ENCODE results near the gene GNAO1.

GNAO1 gene

GRCh38 chr16:56268799-56269198 is 77.5 kb downstream of the GNAO1 start:
- ATAC-seq = no peak

GRCh38 chr16:56269281-56269680 is 78.0 kb downstream of the GNAO1 start:
- ATAC-seq = no peak
- no peak for TF ChIP-seq ZNF565 (CRISPR knock-in tag; conservative IDR thresholded peaks at IDR 0.05; ENCODE audit: low read depth)
- no peak for TF ChIP-seq CSRNP3 (CRISPR knock-in tag; IDR thresholded peaks at IDR 0.05)
- TF ChIP-seq ARNTL (CRISPR knock-in tag; IDR thresholded peaks at IDR 0.05; ENCODE audit: borderline replicate concordance, low read depth) = no peak
- TF ChIP-seq RARB (CRISPR knock-in tag; IDR thresholded peaks at IDR 0.05) = no peak
- TF ChIP-seq TSHZ2 (CRISPR knock-in tag; IDR thresholded peaks at IDR 0.05) = no peak
- TF ChIP-seq GLIS3 (CRISPR knock-in tag; IDR thresholded peaks at IDR 0.05) = no peak
- no peak for TF ChIP-seq ESRRG (CRISPR knock-in tag; IDR thresholded peaks at IDR 0.05)
- TF ChIP-seq SNAI2 (CRISPR knock-in tag; IDR thresholded peaks at IDR 0.05) = no peak
- TF ChIP-seq CSDC2 (CRISPR knock-in tag; IDR thresholded peaks at IDR 0.05) = no peak
- TF ChIP-seq OSR1 (CRISPR knock-in tag; IDR thresholded peaks at IDR 0.05) = no peak
- no peak for TF ChIP-seq PATZ1 (CRISPR knock-in tag; IDR thresholded peaks at IDR 0.05; ENCODE audit: borderline replicate concordance)

More at GRCh38 chr16:56268799-56269198, 77.5 kb downstream of the GNAO1 start:
- TF ChIP-seq TOX (CRISPR knock-in tag; IDR thresholded peaks at IDR 0.05; ENCODE audit: borderline replicate concordance) (no peak), BACH2 (CRISPR knock-in tag; IDR thresholded peaks at IDR 0.05; ENCODE audit: borderline replicate concordance) (no peak), ZFP3 (CRISPR knock-in tag; IDR thresholded peaks at IDR 0.05) (no peak), TSHZ2 (CRISPR knock-in tag; IDR thresholded peaks at IDR 0.05) (no peak), SNAI2 (CRISPR knock-in tag; IDR thresholded peaks at IDR 0.05) (no peak), GLIS3 (CRISPR knock-in tag; IDR thresholded peaks at IDR 0.05) (no peak), OSR1 (CRISPR knock-in tag; IDR thresholded peaks at IDR 0.05) (no peak), POU6F1 (CRISPR knock-in tag; IDR thresholded peaks at IDR 0.05; ENCODE audit: borderline replicate concordance, low read depth) (no peak), TCF4 (CRISPR knock-in tag; IDR thresholded peaks at IDR 0.05; ENCODE audit: borderline replicate concordance) (no peak), CSRNP3 (CRISPR knock-in tag; IDR thresholded peaks at IDR 0.05) (no peak), ISL1 (CRISPR knock-in tag; IDR thresholded peaks at IDR 0.05) (no peak), RARB (CRISPR knock-in tag; IDR thresholded peaks at IDR 0.05) (no peak)
